HEK293 (cell line): ENCODE measurements around the gene DUSP22.

Experiments used
- CTCF ChIA-PET: fragments of 350-600 bp; formaldehyde crosslinking; extraction: SDS; loops from one replicate; lab custom pipeline; 2021; ENCODE audit warnings: antibody characterized with exemption; lab: Yijun Ruan, JAX
- POLR2A ChIA-PET: fragments of 300-600 bp; formaldehyde crosslinking; extraction: SDS; loops from one replicate; lab custom pipeline; 2020; ENCODE audit warnings: antibody characterized with exemption, inconsistent platforms; lab: Yijun Ruan, JAX
- H3K27ac ChIP-seq: fragments of 200-500 bp; sonication (Bioruptor generic); 2 replicates; pipeline ENCODE4 v1.5.1; 2014; ENCODE audit warnings: low read depth, low read length, control low read depth, inconsistent platforms; ENCODE audit errors: extremely low read depth
- H3K36me3 ChIP-seq, 2 experiments: fragments of 200-500 bp in 1 of 2; sonication (Bioruptor generic) in 1 of 2; 1 replicate in 1 of 2; 2 replicates in 1 of 2; pipeline ENCODE4 v1.5.1; 2014 to 2017; ENCODE audit warnings: inconsistent platforms in 2 of 2, low read length in 2 of 2; ENCODE audit not compliant: control insufficient read depth in 2 of 2, insufficient read depth in 1 of 2
- H3K4me1 ChIP-seq: fragments of 200-500 bp; sonication (Bioruptor generic); 2 replicates; pipeline ENCODE4 v1.5.1; 2014; ENCODE audit warnings: mild to moderate bottlenecking, low read length, inconsistent platforms; ENCODE audit not compliant: control insufficient read depth, insufficient read depth
- H3K4me3 ChIP-seq: 2 replicates; pipeline ENCODE4 v1.5.1; 2011; ENCODE audit warnings: low read depth, mild to moderate bottlenecking, control low read depth, low read length, moderate library complexity
- H3K9me3 ChIP-seq: fragments of 200-500 bp; sonication (Bioruptor generic); 2 replicates; pipeline ENCODE4 v1.5.1; 2014; ENCODE audit warnings: low read depth, low read length, inconsistent platforms; ENCODE audit not compliant: control insufficient read depth, insufficient read depth
- ATF2 ChIP-seq: fragments of 450-650 bp; formaldehyde crosslinking; IDR thresholded peaks from 2 replicates; pipeline ENCODE4 v1.5.1; 2016; ENCODE audit warnings: missing biosample characterization, missing genetic modification characterization, low read depth
- FEZF1 ChIP-seq: fragments of 450-650 bp; formaldehyde crosslinking; IDR thresholded peaks from 2 replicates; pipeline ENCODE4 v1.5.1; 2016; ENCODE audit warnings: missing biosample characterization, missing genetic modification characterization
- GLIS1 ChIP-seq: fragments of 450-650 bp; formaldehyde crosslinking; IDR thresholded peaks from 2 replicates; pipeline ENCODE4 v1.5.1; 2016; ENCODE audit warnings: missing biosample characterization, missing genetic modification characterization
- KLF7 ChIP-seq: fragments of 450-650 bp; formaldehyde crosslinking; IDR thresholded peaks from 2 replicates; pipeline ENCODE4 v1.5.1; 2016; ENCODE audit warnings: missing biosample characterization, missing genetic modification characterization, borderline replicate concordance
- PRDM6 ChIP-seq: fragments of 450-650 bp; formaldehyde crosslinking; IDR thresholded peaks from 2 replicates; pipeline ENCODE4 v1.5.1; 2017; ENCODE audit warnings: missing biosample characterization, missing genetic modification characterization
- SCRT1 ChIP-seq: fragments of 450-650 bp; formaldehyde crosslinking; IDR thresholded peaks from 2 replicates; pipeline ENCODE4 v1.5.1; 2016; ENCODE audit warnings: missing biosample characterization, missing genetic modification characterization, borderline replicate concordance
- YY1 ChIP-seq: fragments of 450-650 bp; formaldehyde crosslinking; IDR thresholded peaks from 2 replicates; pipeline ENCODE4 v1.5.1; 2018; ENCODE audit warnings: missing biosample characterization, missing genetic modification characterization
- ZBTB44 ChIP-seq: fragments of 450-650 bp; IDR thresholded peaks from 2 replicates; pipeline ENCODE4 v1.5.1; 2018; ENCODE audit warnings: missing biosample characterization, mild to moderate bottlenecking, missing genetic modification characterization
- ZBTB49 ChIP-seq: fragments of 450-650 bp; formaldehyde crosslinking; IDR thresholded peaks from 2 replicates; pipeline ENCODE4 v1.5.1; 2016; ENCODE audit warnings: missing biosample characterization, missing genetic modification characterization, low read depth
- ZFP37 ChIP-seq: fragments of 450-650 bp; formaldehyde crosslinking; IDR thresholded peaks from 2 replicates; pipeline ENCODE4 v1.5.1; 2016; ENCODE audit warnings: missing biosample characterization, missing genetic modification characterization
- ZNF2 ChIP-seq: fragments of 450-650 bp; formaldehyde crosslinking; IDR thresholded peaks from 2 replicates; pipeline ENCODE4 v1.5.1; 2016; ENCODE audit warnings: missing biosample characterization, missing genetic modification characterization
- ZNF214 ChIP-seq: fragments of 450-650 bp; formaldehyde crosslinking; IDR thresholded peaks from 2 replicates; pipeline ENCODE4 v1.5.1; 2017; ENCODE audit warnings: missing biosample characterization, mild to moderate bottlenecking, missing genetic modification characterization, borderline replicate concordance
- ZNF24 ChIP-seq: fragments of 450-650 bp; formaldehyde crosslinking; IDR thresholded peaks from 2 replicates; pipeline ENCODE4 v1.5.1; 2016; ENCODE audit warnings: missing biosample characterization, missing genetic modification characterization
- ZNF280C ChIP-seq: fragments of 450-650 bp; formaldehyde crosslinking; IDR thresholded peaks from 2 replicates; pipeline ENCODE4 v1.5.1; 2016; ENCODE audit warnings: missing biosample characterization, missing genetic modification characterization
- ZNF341 ChIP-seq: fragments of 450-650 bp; formaldehyde crosslinking; IDR thresholded peaks from 2 replicates; pipeline ENCODE4; 2016; ENCODE audit warnings: low read depth, missing biosample characterization, missing genetic modification characterization
- ZNF366 ChIP-seq: fragments of 450-650 bp; formaldehyde crosslinking; conservative IDR thresholded peaks from 2 replicates; pipeline ENCODE4 v1.5.1; 2016; ENCODE audit warnings: missing biosample characterization, missing genetic modification characterization
- ZNF394 ChIP-seq: fragments of 450-650 bp; formaldehyde crosslinking; IDR thresholded peaks from 2 replicates; pipeline ENCODE4 v1.5.1; 2016; ENCODE audit warnings: missing biosample characterization, missing genetic modification characterization, mild to moderate bottlenecking, moderate library complexity, borderline replicate concordance
- ZNF510 ChIP-seq: fragments of 450-650 bp; formaldehyde crosslinking; IDR thresholded peaks from 2 replicates; pipeline ENCODE4 v1.5.1; 2018; ENCODE audit warnings: mild to moderate bottlenecking, missing genetic modification characterization, missing biosample characterization; ENCODE audit not compliant: insufficient replicate concordance
- ZNF548 ChIP-seq: fragments of 450-650 bp; formaldehyde crosslinking; IDR thresholded peaks from 2 replicates; pipeline ENCODE4 v1.5.1; 2016; ENCODE audit warnings: missing biosample characterization, missing genetic modification characterization
- ZNF629 ChIP-seq: fragments of 450-650 bp; formaldehyde crosslinking; IDR thresholded peaks from 2 replicates; pipeline ENCODE4 v1.5.1; 2017; ENCODE audit warnings: missing biosample characterization, missing genetic modification characterization
- ZNF639 ChIP-seq: fragments of 450-650 bp; formaldehyde crosslinking; IDR thresholded peaks from 2 replicates; pipeline ENCODE4 v1.5.1; 2016; ENCODE audit warnings: missing biosample characterization, missing genetic modification characterization
- ZNF677 ChIP-seq: fragments of 450-650 bp; IDR thresholded peaks from 2 replicates; pipeline ENCODE4 v1.5.0; 2018; ENCODE audit warnings: missing biosample characterization, mild to moderate bottlenecking, missing genetic modification characterization, moderate library complexity
- ZNF701 ChIP-seq: fragments of 450-650 bp; formaldehyde crosslinking; IDR thresholded peaks from 2 replicates; pipeline ENCODE4 v1.5.1; 2016; ENCODE audit warnings: missing biosample characterization, missing genetic modification characterization
- ZNF704 ChIP-seq: fragments of 450-650 bp; formaldehyde crosslinking; IDR thresholded peaks from 2 replicates; pipeline ENCODE4 v1.5.1; 2016; ENCODE audit warnings: missing biosample characterization, missing genetic modification characterization
- ZNF785 ChIP-seq: fragments of 450-650 bp; formaldehyde crosslinking; IDR thresholded peaks from 2 replicates; pipeline ENCODE4 v1.5.1; 2016; ENCODE audit warnings: missing biosample characterization, missing genetic modification characterization

DUSP22 gene

GRCh38 chr6:310671-311070 lies 18.4 kb downstream of the DUSP22 start:
- Histone ChIP-seq H3K9me3 (no peaks in the 10 kb centered on the region), H3K4me1 (peaks cover 3% of the 10 kb centered on the region), H3K36me3 (no peaks in the 10 kb centered on the region), H3K4me3 (no peak overlapping the region), H3K27ac (no peak overlapping the region)
- POLR2A ChIA-PET: no interaction called here
- CTCF ChIA-PET: interaction anchor here (1.0 kb wide), 1 partner anchor 122 kb away, joined by 5 read pairs; no protein-coding TSS in a partner anchor
- TF ChIP-seq YY1 (tag by site-specific recombination): no peak
- 0 out of 2 replicates have a peak, but pooled peaks have one; percentile 32 for TF ChIP-seq ZNF629 (tag by site-specific recombination)
- no peak for TF ChIP-seq KLF7 (tag by site-specific recombination)
- TF ChIP-seq ZNF394 (tag by site-specific recombination): no peak
- TF ChIP-seq ZBTB44: 0 out of 2 replicates have a peak, but pooled peaks have one; percentile 10
- TF ChIP-seq ZNF280C (tag by site-specific recombination): no peak
- TF ChIP-seq ZNF548 (tag by site-specific recombination): no peak
- TF ChIP-seq ZNF366: no peak
- TF ChIP-seq PRDM6: peak; percentile 68; the same call in 1 of the 2 replicates
- no peak for TF ChIP-seq ZNF639 (tag by site-specific recombination)
- TF ChIP-seq ZNF701: no peak
- TF ChIP-seq ZNF2 (tag by site-specific recombination): no peak
- TF ChIP-seq ZNF677: no peak
- no peak for TF ChIP-seq ZFP37
- TF ChIP-seq ATF2 (tag by site-specific recombination): peak; percentile 93
- TF ChIP-seq ZNF24 (tag by site-specific recombination): no peak
- no peak for TF ChIP-seq GLIS1
- TF ChIP-seq ZNF704 (tag by site-specific recombination): no peak
- TF ChIP-seq ZBTB49 (tag by site-specific recombination): no peak
- TF ChIP-seq ZNF510 (tag by site-specific recombination): no peak
- no peak for TF ChIP-seq ZNF785 (tag by site-specific recombination)
- TF ChIP-seq FEZF1 (tag by site-specific recombination): 0 out of 2 replicates have a peak, but pooled peaks have one; percentile 13
- no peak for TF ChIP-seq ZNF341 (tag by site-specific recombination)
- no peak for TF ChIP-seq SCRT1
- TF ChIP-seq ZNF214: no peak
